Measurements from ENCODE around the gene CISD1.

The CISD1 gene

DNA sequence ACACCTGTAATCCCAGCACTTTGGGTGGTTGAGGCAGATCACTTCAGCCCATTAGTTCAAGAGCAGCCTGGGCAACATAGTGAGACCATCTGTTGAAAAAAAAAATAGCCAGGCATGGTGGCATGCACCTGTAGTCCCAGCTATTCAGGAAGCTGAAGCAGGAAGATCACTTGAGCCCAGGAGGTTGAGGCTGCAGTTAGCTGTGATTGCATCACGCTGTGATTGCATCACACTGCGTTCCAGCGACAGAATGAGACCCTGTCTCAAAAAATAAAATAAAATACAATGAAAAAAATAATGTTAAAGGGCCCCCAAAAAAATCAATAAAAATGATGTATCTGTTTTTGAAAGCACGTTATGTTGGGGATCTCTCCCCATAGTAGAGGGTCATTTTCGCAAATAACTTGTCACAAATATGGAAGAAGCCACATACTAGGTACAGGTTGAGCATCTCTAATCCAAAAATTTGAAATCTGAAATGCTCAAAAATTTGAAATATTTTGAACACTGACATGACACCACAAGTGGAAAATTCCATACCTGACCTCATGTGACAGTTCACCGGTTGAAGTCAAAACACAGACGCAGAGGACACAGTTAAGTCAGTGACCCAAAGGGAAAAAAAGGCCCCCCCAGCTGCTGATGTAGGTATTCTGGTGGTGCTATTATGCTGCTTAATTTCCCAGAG, 9.5 kb downstream of the CISD1 start:
- Histone ChIP-seq H4K91ac (ENCODE audit: low read depth, low read length) (no peak overlapping the region), H3K4me2 (ENCODE audit: low read length) (no peak overlapping the region), H4K12ac (ENCODE audit: low read depth, low read length) (no peak overlapping the region), H3K9me3 (ENCODE audit: insufficient read depth, low read depth, low read length) (no peaks in the 10 kb centered on the region), H3K79me1 (ENCODE audit: low read length) (no peaks in the 10 kb centered on the region), H3K18ac (ENCODE audit: low read length) (no peak overlapping the region), H3K36me3 (ENCODE audit: control insufficient read depth in 1 of 2, insufficient read depth in 2 of 2, low read length in 2 of 2) (no peaks in the 10 kb centered on the region), H2AK5ac (ENCODE audit: low read length) (no peak overlapping the region), H3K23ac (ENCODE audit: low read length) (no peak overlapping the region), H3K79me2 (ENCODE audit: control insufficient read depth, insufficient read depth, low read length, poor library complexity) (no peaks in the 10 kb centered on the region), H3K4me3 (ENCODE audit: low read depth, low read length) (no peak overlapping the region), H4K8ac (ENCODE audit: low read depth, low read length) (no peak overlapping the region), H3K27ac (ENCODE audit: low read depth, low read length) (no peak overlapping the region), H2BK5ac (ENCODE audit: low read depth, low read length, poor library complexity) (no peak overlapping the region), H3K4ac (ENCODE audit: low read depth, low read length) (no peak overlapping the region), H3K27me3 (ENCODE audit: insufficient read depth, low read length) (no peaks in the 10 kb centered on the region), H3K4me1 (ENCODE audit: control insufficient read depth in 1 of 2, insufficient read depth in 2 of 2, low read length in 2 of 2) (no peaks in the 10 kb centered on the region), H2BK12ac (ENCODE audit: low read length) (no peak overlapping the region), H3K9ac (ENCODE audit: low read length) (no peak overlapping the region), H2AFZ (ENCODE audit: insufficient read depth, low read length, poor library complexity) (no peak overlapping the region), H3K14ac (ENCODE audit: low read length) (no peak overlapping the region), H2BK120ac (ENCODE audit: insufficient read depth, low read length, poor library complexity) (no peak overlapping the region)
- DNase-seq: peak in 1 of 2 donors; percentile 67
- WGBS (ENCODE audit: extremely low coverage, insufficient coverage, insufficient read length): no CpG with 5 or more reads among the region's 7 CpGs

DNA sequence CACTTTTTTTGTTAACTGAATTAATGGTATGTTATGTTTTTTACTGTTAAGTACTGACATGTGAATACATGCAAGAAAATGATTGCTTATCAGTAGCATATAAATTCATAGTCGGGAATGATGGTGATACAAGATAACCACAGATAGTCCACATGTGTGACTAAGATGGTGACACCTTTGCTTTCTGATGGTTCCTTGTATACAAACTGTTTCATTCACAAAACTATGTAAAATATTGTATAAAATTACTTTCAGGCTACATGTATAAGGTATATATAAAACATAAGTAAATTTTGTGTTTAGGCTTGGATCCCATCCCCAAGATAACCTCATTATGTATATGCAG, 10.0 kb downstream of the CISD1 start:
- H3K18ac ChIP-seq (ENCODE audit: low read length): no peak overlapping the region

DNA sequence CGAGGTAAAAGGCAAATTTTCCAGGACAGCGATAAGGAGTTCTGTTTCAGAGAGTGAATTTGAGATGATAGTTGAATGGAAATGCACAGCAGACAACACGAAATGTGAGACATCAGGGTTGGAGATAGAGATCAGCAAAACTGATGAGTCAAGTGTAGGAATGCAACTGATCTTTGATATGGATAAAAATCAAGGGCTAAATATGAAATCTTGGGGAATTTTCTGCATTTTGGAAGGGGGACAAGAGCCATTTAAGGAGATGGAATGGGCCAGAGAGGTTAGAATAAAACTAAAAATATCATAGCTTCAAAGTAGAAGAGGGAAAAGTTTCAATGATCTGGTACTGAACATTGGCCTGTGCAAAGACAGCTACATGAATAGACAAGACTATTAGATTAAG, 11.5 kb downstream of the CISD1 start:
- WGBS (ENCODE audit: extremely low coverage, insufficient coverage, insufficient read length): no CpG with 5 or more reads among the region's 3 CpGs
- H3K23ac ChIP-seq (ENCODE audit: low read length): no peak overlapping the region
- no peak overlapping the region for H3K4me2 ChIP-seq (ENCODE audit: low read length)

More for the DNA sequence above, 10.0 kb downstream of the CISD1 start:
- Histone ChIP-seq H3K4ac (ENCODE audit: low read depth, low read length) (no peak overlapping the region), H4K8ac (ENCODE audit: low read depth, low read length) (no peak overlapping the region), H3K4me3 (ENCODE audit: low read depth, low read length) (no peak overlapping the region), H4K91ac (ENCODE audit: low read depth, low read length) (no peak overlapping the region), H3K79me2 (ENCODE audit: control insufficient read depth, insufficient read depth, low read length, poor library complexity) (no peaks in the 10 kb centered on the region), H3K27me3 (ENCODE audit: insufficient read depth, low read length) (no peaks in the 10 kb centered on the region), H2AK5ac (ENCODE audit: low read length) (no peak overlapping the region), H2AFZ (ENCODE audit: insufficient read depth, low read length, poor library complexity) (no peak overlapping the region), H3K9me3 (ENCODE audit: insufficient read depth, low read depth, low read length) (no peaks in the 10 kb centered on the region), H2BK120ac (ENCODE audit: insufficient read depth, low read length, poor library complexity) (no peak overlapping the region), H4K12ac (ENCODE audit: low read depth, low read length) (no peak overlapping the region), H3K4me1 (ENCODE audit: control insufficient read depth in 1 of 2, insufficient read depth in 2 of 2, low read length in 2 of 2) (no peaks in the 10 kb centered on the region), H3K14ac (ENCODE audit: low read length) (no peak overlapping the region), H3K79me1 (ENCODE audit: low read length) (no peaks in the 10 kb centered on the region), H2BK5ac (ENCODE audit: low read depth, low read length, poor library complexity) (no peak overlapping the region), H2BK12ac (ENCODE audit: low read length) (no peak overlapping the region), H3K4me2 (ENCODE audit: low read length) (no peak overlapping the region), H3K27ac (ENCODE audit: low read depth, low read length) (no peak overlapping the region), H3K23ac (ENCODE audit: low read length) (no peak overlapping the region), H3K9ac (ENCODE audit: low read length) (no peak overlapping the region), H3K36me3 (ENCODE audit: control insufficient read depth in 1 of 2, insufficient read depth in 2 of 2, low read length in 2 of 2) (no peaks in the 10 kb centered on the region)
- WGBS (ENCODE audit: extremely low coverage, insufficient coverage, insufficient read length): no CpG with 5 or more reads among the region's 1 CpG
- DNase-seq: no peak

GRCh38 chr10:58281092-58281752, 12.3 kb downstream of the CISD1 start:
- Histone ChIP-seq H3K27ac (ENCODE audit: low read depth, low read length) (no peak overlapping the region), H3K79me2 (ENCODE audit: control insufficient read depth, insufficient read depth, low read length, poor library complexity) (no peaks in the 10 kb centered on the region), H3K4ac (ENCODE audit: low read depth, low read length) (no peak overlapping the region), H3K4me3 (ENCODE audit: low read depth, low read length) (no peak overlapping the region), H2BK5ac (ENCODE audit: low read depth, low read length, poor library complexity) (no peak overlapping the region), H3K9ac (ENCODE audit: low read length) (no peak overlapping the region), H3K18ac (ENCODE audit: low read length) (no peak overlapping the region), H3K23ac (ENCODE audit: low read length) (no peak overlapping the region), H2BK12ac (ENCODE audit: low read length) (no peak overlapping the region), H4K91ac (ENCODE audit: low read depth, low read length) (no peak overlapping the region), H2BK120ac (ENCODE audit: insufficient read depth, low read length, poor library complexity) (no peak overlapping the region), H2AFZ (ENCODE audit: insufficient read depth, low read length, poor library complexity) (no peak overlapping the region), H2AK5ac (ENCODE audit: low read length) (no peak overlapping the region), H3K27me3 (ENCODE audit: insufficient read depth, low read length) (no peaks in the 10 kb centered on the region), H4K12ac (ENCODE audit: low read depth, low read length) (no peak overlapping the region), H3K9me3 (ENCODE audit: insufficient read depth, low read depth, low read length) (no peaks in the 10 kb centered on the region), H3K79me1 (ENCODE audit: low read length) (no peaks in the 10 kb centered on the region), H3K4me2 (ENCODE audit: low read length) (no peak overlapping the region), H3K36me3 (ENCODE audit: control insufficient read depth in 1 of 2, insufficient read depth in 2 of 2, low read length in 2 of 2) (no peaks in the 10 kb centered on the region), H4K8ac (ENCODE audit: low read depth, low read length) (no peak overlapping the region), H3K4me1 (ENCODE audit: control insufficient read depth in 1 of 2, insufficient read depth in 2 of 2, low read length in 2 of 2) (no peaks in the 10 kb centered on the region), H3K14ac (ENCODE audit: low read length) (no peak overlapping the region)
- no CpG with 5 or more reads among the region's 2 CpGs for WGBS (ENCODE audit: extremely low coverage, insufficient coverage, insufficient read length)
- no peak for DNase-seq

More for the DNA sequence above, 11.5 kb downstream of the CISD1 start:
- Histone ChIP-seq H3K79me1 (ENCODE audit: low read length) (no peaks in the 10 kb centered on the region), H3K4me3 (ENCODE audit: low read depth, low read length) (no peak overlapping the region), H3K27me3 (ENCODE audit: insufficient read depth, low read length) (no peaks in the 10 kb centered on the region), H3K14ac (ENCODE audit: low read length) (no peak overlapping the region), H3K4me1 (ENCODE audit: control insufficient read depth in 1 of 2, insufficient read depth in 2 of 2, low read length in 2 of 2) (no peaks in the 10 kb centered on the region), H2BK120ac (ENCODE audit: insufficient read depth, low read length, poor library complexity) (no peak overlapping the region), H4K8ac (ENCODE audit: low read depth, low read length) (no peak overlapping the region), H2AK5ac (ENCODE audit: low read length) (no peak overlapping the region), H3K79me2 (ENCODE audit: control insufficient read depth, insufficient read depth, low read length, poor library complexity) (no peaks in the 10 kb centered on the region), H2AFZ (ENCODE audit: insufficient read depth, low read length, poor library complexity) (no peak overlapping the region), H3K9ac (ENCODE audit: low read length) (no peak overlapping the region), H2BK5ac (ENCODE audit: low read depth, low read length, poor library complexity) (no peak overlapping the region), H2BK12ac (ENCODE audit: low read length) (no peak overlapping the region), H3K4ac (ENCODE audit: low read depth, low read length) (no peak overlapping the region), H3K36me3 (ENCODE audit: control insufficient read depth in 1 of 2, insufficient read depth in 2 of 2, low read length in 2 of 2) (no peaks in the 10 kb centered on the region), H4K12ac (ENCODE audit: low read depth, low read length) (no peak overlapping the region), H3K9me3 (ENCODE audit: insufficient read depth, low read depth, low read length) (no peaks in the 10 kb centered on the region), H3K18ac (ENCODE audit: low read length) (no peak overlapping the region), H4K91ac (ENCODE audit: low read depth, low read length) (no peak overlapping the region), H3K27ac (ENCODE audit: low read depth, low read length) (no peak overlapping the region)
- DNase-seq: peak; percentile 43 to 87

All from trophoblast cell (in vitro differentiated cells and primary cell).